Transverse colon (tissue), 4 donors: Measurements from ENCODE around the gene CLDN19. TPM values are rescaled to one million over a fixed set of nuclear protein-coding genes. Genes with fewer than 3 reads are reported as not detected.

Source experiments
- DNase-seq: peaks from one replicate; pipeline ENCODE4 v3.0.0-alpha.2; 2019
- H3K27ac ChIP-seq, 4 donors: fragments of 200-600 bp; sonication (generic); 2 replicates each; pipeline ENCODE4 v1.5.1; 2016 to 2018; ENCODE audit warnings: inconsistent platforms in 4 of 4
- H3K27me3 ChIP-seq: fragments of 200-600 bp; sonication (generic); 2 replicates; pipeline ENCODE4 v1.5.1; 2017; ENCODE audit warnings: inconsistent platforms
- H3K36me3 ChIP-seq, 4 donors: fragments of 200-600 bp; sonication (generic); 2 replicates each; pipeline ENCODE4 v1.5.1; 2017 to 2019; ENCODE audit warnings: inconsistent platforms in 4 of 4
- H3K4me1 ChIP-seq, 4 donors: fragments of 200-600 bp; sonication (generic); 2 replicates each; pipeline ENCODE4 v1.5.1; 2017 to 2020; ENCODE audit warnings: inconsistent platforms in 4 of 4
- H3K4me3 ChIP-seq, 4 donors: fragments of 200-600 bp; sonication (generic); 1 replicate in 1 of 4; 2 replicates in 3 of 4; pipeline versions ENCODE4 v1.5.1 to v1.6.1; 2017 to 2019; ENCODE audit warnings: inconsistent platforms in 4 of 4
- H3K9me3 ChIP-seq, 2 donors: fragments of 200-600 bp; sonication (generic); 2 replicates each; pipeline ENCODE4 v1.5.1; 2017 to 2019; ENCODE audit warnings: inconsistent platforms in 2 of 2
- CTCF ChIP-seq, 5 experiments: fragments of 200-600 bp in 3 of 5; fragments of 450-650 bp in 2 of 5; sonication (generic) in 3 of 5; IDR thresholded peaks; 1 replicate in 2 of 5; 2 replicates in 3 of 5; pipeline ENCODE4 v1.5.1; 2016 to 2017; ENCODE audit warnings: antibody characterized with exemption in 5 of 5, inconsistent platforms in 3 of 5, mild to moderate bottlenecking in 2 of 5, moderate library complexity in 1 of 5
- EP300 ChIP-seq: sonication (generic); formaldehyde crosslinking; IDR thresholded peaks from one replicate; pipeline ENCODE4 v1.6.1; 2017; ENCODE audit warnings: antibody characterized with exemption, low read depth
- POLR2A ChIP-seq: fragments of 450-650 bp; IDR thresholded peaks from one replicate; pipeline ENCODE4 v1.6.1; 2016; ENCODE audit warnings: antibody characterized with exemption, mild to moderate bottlenecking, moderate library complexity
- POLR2AphosphoS5 ChIP-seq, 3 donors: sonication (generic); formaldehyde crosslinking; IDR thresholded peaks; one replicate each; pipeline ENCODE4 v1.6.1; 2016; ENCODE audit warnings: antibody characterized with exemption in 3 of 3
- WGBS, 2 donors: methylation state at CpG; one replicate each; pipeline ENCODE4 v1.1.5; 2018; ENCODE audit warnings: low coverage in 1 of 2; 5-methylcytosine and 5-hydroxymethylcytosine counted together
- in situ Hi-C, 4 donors: fragments of 200-750 bp; cut with MboI; loops; one replicate each; pipeline versions ENCODE4 v1.15.0 to v1.15.1; 2017; ENCODE audit warnings: low sequenced_read_pairs in 3 of 4, low pct_ligation_motif_present in 1 of 4, low pct_unique_long_range_greater_than_20kb in 1 of 4
- intact Hi-C: fragments of 100-400 bp; cut with DNase I; formaldehyde crosslinking; loops from one replicate; pipeline ENCODE4 v1.15.1; 2023; ENCODE audit warnings: low total_unique reads
- total RNA-seq, 4 donors: library from RNA; depleted of rRNA; stranded (reverse); fragments of >200 nt; gene quantifications; one replicate each; pipeline ENCODE4 v1.1.0, GENCODE V29; 2016

The CLDN19 gene
- total RNA-seq, 4 donors from 2014 or later, result 0.27 TPM; not detected in 3

DNA sequence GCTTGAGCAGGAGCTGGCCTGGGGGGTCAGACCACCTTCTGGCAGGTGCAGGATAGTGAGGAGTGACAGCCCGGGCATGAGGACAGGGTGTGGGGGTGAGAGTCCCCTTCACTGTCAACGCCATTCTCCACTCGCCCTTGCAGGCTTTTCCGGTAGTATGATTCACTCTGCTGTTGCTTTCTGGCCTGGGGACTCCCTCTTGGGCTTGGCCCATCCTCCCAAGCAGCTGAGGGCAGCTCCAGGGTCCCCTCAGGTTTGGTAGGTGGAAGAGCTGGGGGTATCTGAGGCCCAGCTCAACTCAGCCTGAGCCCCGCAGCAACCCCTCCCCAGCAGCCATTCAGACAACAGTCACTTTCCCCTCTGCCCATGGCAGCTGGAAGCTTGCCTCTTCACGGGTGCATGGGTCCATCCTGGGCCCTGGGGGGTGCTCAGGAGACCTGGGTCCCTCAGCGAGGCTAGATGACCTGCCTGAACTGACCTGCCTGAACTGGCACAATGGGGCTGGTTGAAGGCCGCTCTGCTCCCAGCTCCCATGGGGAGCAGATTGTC, 1.3 kb downstream of the CLDN19 start:
- Histone ChIP-seq H3K9me3 (no peaks in the 10 kb centered on the region), H3K4me1 (peaks cover 0 to 27% (median 7%) of the 10 kb centered on the region in 4 donors), H3K27ac (no peak overlapping the region), H3K27me3 (no peaks in the 10 kb centered on the region), H3K36me3 (no peaks in the 10 kb centered on the region), H3K4me3 (no peak overlapping the region)
- TF ChIP-seq EP300 (no peak), CTCF (IDR thresholded peaks at IDR 0.05) (no peak), POLR2AphosphoS5 (IDR thresholded peaks at IDR 0.05) (no peak), POLR2A (no peak)
- 79% methylated on average over 8 of the region's 8 CpGs; no CpG with 5 or more reads in 1 of the 2 donors for WGBS, 2 donors
- intact Hi-C loops (no loop called here), in situ Hi-C loops (loop anchor here in 2 of 4 donors (25.0 kb wide), 2 partner anchors 401 to 601 kb away; partner anchors contain the start of gene FOXJ3 (in 1 of the 2))
- DNase-seq, result no peak

GRCh38 chr1:42737986-42738677, 1.9 kb downstream of the CLDN19 start:
- Histone ChIP-seq H3K4me1 (peaks cover 0 to 27% (median 7%) of the 10 kb centered on the region in 4 donors), H3K27me3 (no peaks in the 10 kb centered on the region), H3K27ac (no peak overlapping the region), H3K9me3 (no peaks in the 10 kb centered on the region), H3K36me3 (no peaks in the 10 kb centered on the region), H3K4me3 (no peak overlapping the region)
- no peak for DNase-seq
- in situ Hi-C loops (loop anchor here in 2 of 4 donors (25.0 kb wide), 2 partner anchors 401 to 601 kb away; partner anchors contain the start of gene FOXJ3 (in 1 of the 2)), intact Hi-C loops (no loop called here)
- WGBS, 2 donors, result 80 to 89% methylated on average over 1 to 21 of the region's 21 CpGs
- TF ChIP-seq POLR2A, result no peak

DNA sequence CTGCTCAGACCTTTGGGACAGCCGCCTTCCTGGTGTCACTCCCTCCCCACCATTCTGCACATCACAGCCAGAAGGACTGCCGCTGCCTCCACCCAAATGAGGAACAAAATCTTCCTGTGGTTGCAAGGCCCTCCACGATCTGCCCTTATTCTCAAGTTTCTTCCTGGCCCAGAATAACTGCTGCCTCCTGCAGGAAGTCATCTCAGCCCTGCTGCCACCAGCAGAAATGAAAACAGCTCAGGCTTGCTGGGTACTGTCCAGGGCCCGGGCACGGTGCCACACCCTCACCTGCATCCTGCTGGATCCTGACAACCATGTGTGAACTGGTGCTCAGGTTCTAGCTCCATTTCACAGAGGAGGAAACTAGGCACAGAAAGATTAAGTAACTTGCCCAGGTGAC, 2.8 kb downstream of the CLDN19 start:
- in situ Hi-C loops (loop anchor here in 2 of 4 donors (25.0 kb wide), 2 partner anchors 400 to 600 kb away; partner anchors contain the start of gene FOXJ3 (in 1 of the 2)), intact Hi-C loops (no loop called here)
- DNase-seq, result peak; percentile 67
- Histone ChIP-seq H3K4me1 (peaks cover 0 to 27% (median 7%) of the 10 kb centered on the region in 4 donors), H3K27ac (peak overlapping the region in 2 of 4 donors; percentile 12), H3K4me3 (no peak overlapping the region), H3K9me3 (no peaks in the 10 kb centered on the region), H3K27me3 (no peaks in the 10 kb centered on the region), H3K36me3 (no peaks in the 10 kb centered on the region)
- no peak for TF ChIP-seq POLR2A
- TF ChIP-seq POLR2AphosphoS5 (IDR thresholded peaks at IDR 0.05), result no peak
- no peak for TF ChIP-seq EP300
- no peak for TF ChIP-seq CTCF (IDR thresholded peaks at IDR 0.05)
- WGBS, 2 donors, result 45% methylated on average over 5 of the region's 5 CpGs; no CpG with 5 or more reads in 1 of the 2 donors

DNA sequence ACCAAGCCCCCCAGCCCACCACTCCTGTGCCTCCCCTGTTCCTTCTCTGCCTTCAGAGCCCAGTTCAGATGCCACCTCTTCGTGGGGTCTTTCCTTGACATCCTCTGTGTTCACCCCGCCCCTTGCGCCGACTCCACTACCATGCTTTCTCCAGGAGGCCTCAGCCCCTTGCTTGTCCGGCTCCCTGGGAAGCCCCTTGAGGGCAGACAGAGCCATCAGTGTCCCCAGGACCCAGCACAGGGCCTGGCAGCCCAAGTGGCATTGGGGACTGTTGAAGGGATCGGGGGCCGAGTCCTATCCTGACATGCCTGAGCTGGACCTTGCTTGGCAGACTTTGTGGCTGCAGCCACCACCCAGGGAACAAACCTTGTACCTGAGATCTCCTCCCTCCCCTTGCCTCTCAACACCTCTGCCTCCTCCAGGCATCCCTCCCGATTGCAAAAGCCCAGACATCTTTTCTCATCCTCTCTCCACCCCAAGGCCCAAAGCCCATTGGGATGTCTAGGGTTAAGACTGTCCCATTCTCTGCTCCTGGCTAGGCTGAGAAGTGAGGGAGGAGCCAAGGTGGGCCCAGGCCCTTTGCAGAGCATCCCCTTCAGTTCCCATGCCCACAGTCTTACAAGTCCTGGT, 3.4 kb downstream of the CLDN19 start:
- intact Hi-C loops, result no loop called here
- WGBS, 2 donors, result 94% methylated on average over 7 of the region's 8 CpGs; no CpG with 5 or more reads in 1 of the 2 donors
- H3K9me3 ChIP-seq, result no peaks in the 10 kb centered on the region

More for the DNA sequence above, 3.4 kb downstream of the CLDN19 start:
- DNase-seq, result no peak
- Histone ChIP-seq H3K27me3 (no peaks in the 10 kb centered on the region), H3K27ac (peak overlapping the region in 3 of 4 donors; percentile 12 to 66 (median 28)), H3K4me1 (peaks cover 0 to 32% (median 8%) of the 10 kb centered on the region in 4 donors), H3K4me3 (no peak overlapping the region), H3K36me3 (no peaks in the 10 kb centered on the region)
- TF ChIP-seq POLR2A (no peak), CTCF (IDR thresholded peaks at IDR 0.05) (no peak), EP300 (no peak), POLR2AphosphoS5 (IDR thresholded peaks at IDR 0.05) (no peak)
- in situ Hi-C loops, result loop anchor here in 2 of 4 donors (25.0 kb wide), 2 partner anchors 399 to 599 kb away; partner anchors contain the start of gene FOXJ3 (in 1 of the 2)
